Thyroid gland (tissue), 4 donors: ENCODE measurements around the gene COG2. TPM values are rescaled to one million over a fixed set of nuclear protein-coding genes. Genes with fewer than 3 reads are reported as not detected.
"Not testable (repeated sequence)": the region's sequence is repeated elsewhere in the genome, so short reads cannot be mapped to it uniquely, and the experiment has no call there.

Experiments used
- DNase-seq, 2 donors: peaks; one replicate each; pipeline ENCODE4 v3.0.0-alpha.2; 2019
- H3K27ac ChIP-seq, 3 donors: fragments of 200-600 bp; sonication (generic); 1 replicate in 2 of 3; 2 replicates in 1 of 3; pipeline ENCODE4 v1.5.1; 2016 to 2019; ENCODE audit warnings: mild to moderate bottlenecking in 1 of 3, moderate library complexity in 1 of 3
- H3K27me3 ChIP-seq: fragments of 200-600 bp; sonication (generic); one replicate; pipeline ENCODE4 v1.5.1; 2019
- H3K36me3 ChIP-seq, 2 donors: fragments of 200-600 bp; sonication (generic); one replicate each; pipeline ENCODE4 v1.5.1; 2016 to 2019
- H3K4me1 ChIP-seq, 2 donors: fragments of 200-600 bp; sonication (generic); one replicate each; pipeline ENCODE4 v1.5.1; 2017 to 2019
- H3K4me3 ChIP-seq, 3 donors: fragments of 200-600 bp; sonication (generic); replicated peaks in 1 of 3; 1 replicate in 2 of 3; 2 replicates in 1 of 3; pipeline ENCODE4 v1.5.1; 2016; ENCODE audit warnings: mild to moderate bottlenecking in 1 of 3
- H3K9me3 ChIP-seq: fragments of 200-600 bp; sonication (generic); one replicate; pipeline ENCODE4 v1.5.1; 2017
- CTCF ChIP-seq, 6 experiments: fragments of 200-600 bp in 3 of 6; fragments of 450-650 bp in 3 of 6; sonication (generic) in 3 of 6; IDR thresholded peaks; one replicate each; pipeline ENCODE4 v1.5.1; 2016 to 2019; ENCODE audit warnings: antibody characterized with exemption in 6 of 6, mild to moderate bottlenecking in 2 of 6, inconsistent platforms in 1 of 6, moderate library complexity in 1 of 6
- POLR2A ChIP-seq, 2 donors: fragments of 450-650 bp; IDR thresholded peaks; one replicate each; pipeline ENCODE4 v1.6.1; 2017; ENCODE audit warnings: antibody characterized with exemption in 2 of 2, mild to moderate bottlenecking in 2 of 2, moderate library complexity in 1 of 2
- WGBS, 2 donors: methylation state at CpG; one replicate each; pipeline ENCODE4 v1.1.5; 2017; 5-methylcytosine and 5-hydroxymethylcytosine counted together
- intact Hi-C: fragments of 100-400 bp; cut with DNase I; formaldehyde crosslinking; loops from one replicate; pipeline ENCODE4 v1.15.1; 2023
- total RNA-seq, 4 donors: library from RNA; depleted of rRNA; stranded (reverse); fragments of >200 nt; gene quantifications; one replicate each; pipeline ENCODE4 v1.2.3, GENCODE V29; 2016

Gene COG2
- total RNA-seq, 4 donors from 2014 or later: 36.3 to 48.1 (median 37.5) TPM

- intact Hi-C loops: no loop called here
- H3K4me1 ChIP-seq: no peaks in the 10 kb centered on the region
- H3K27me3 ChIP-seq: no peaks in the 10 kb centered on the region
- TF ChIP-seq POLR2A (IDR thresholded peaks at IDR 0.05): no peak
- TF ChIP-seq CTCF (IDR thresholded peaks at IDR 0.05): no peak
- no peak overlapping the region for H3K4me3 ChIP-seq
- H3K9me3 ChIP-seq: no peaks in the 10 kb centered on the region
- 98 to 100% methylated on average over 1 of the region's 1 CpG for WGBS, 2 donors
- DNase-seq: no peak
- H3K27ac ChIP-seq: no peak overlapping the region
- no peaks in the 10 kb centered on the region for H3K36me3 ChIP-seq
Measured at GRCh38 chr1:230650300-230650699, 8.0 kb downstream of the COG2 start.

GRCh38 chr1:230651235-230651634 is 9.0 kb downstream of the COG2 start:
- intact Hi-C loops: no loop called here
- 95 to 99% methylated on average over 2 of the region's 2 CpGs for WGBS, 2 donors
- H3K4me1 ChIP-seq: no peaks in the 10 kb centered on the region
- no peaks in the 10 kb centered on the region for H3K9me3 ChIP-seq
- H3K27me3 ChIP-seq: no peaks in the 10 kb centered on the region
- H3K4me3 ChIP-seq: no peak overlapping the region
- H3K27ac ChIP-seq: no peak overlapping the region
- TF ChIP-seq POLR2A (IDR thresholded peaks at IDR 0.05) (no peak), CTCF (IDR thresholded peaks at IDR 0.05) (no peak)
- DNase-seq: no peak
- H3K36me3 ChIP-seq: no peaks in the 10 kb centered on the region

DNA sequence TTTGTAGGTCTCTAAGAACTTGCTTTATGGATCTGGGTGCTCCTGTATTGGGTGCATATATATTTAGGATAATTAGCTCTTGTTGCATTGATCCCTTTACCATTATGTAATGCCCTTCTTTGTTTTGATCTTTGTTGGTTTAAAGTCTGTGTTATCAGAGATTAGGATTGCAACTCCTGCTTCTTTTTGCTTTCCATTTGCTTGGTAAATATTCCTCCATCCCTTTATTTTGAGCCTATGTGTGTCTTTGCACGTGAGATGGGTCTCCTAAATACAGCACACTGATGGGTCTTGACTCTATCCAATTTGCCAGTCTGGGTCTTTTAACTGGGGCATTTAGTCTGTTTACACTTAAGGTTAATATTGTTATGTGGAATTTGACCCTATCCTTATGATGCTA is 14.4 kb downstream of the COG2 start:
- H3K4me3 ChIP-seq, H3K27me3 ChIP-seq, DNase-seq, H3K9me3 ChIP-seq, intact Hi-C loops, H3K27ac ChIP-seq: not testable (repeated sequence)
- H3K36me3 ChIP-seq: peaks cover 10 to 18% of the 10 kb centered on the region in 2 donors
- peaks cover 0 to 11% of the 10 kb centered on the region in 2 donors for H3K4me1 ChIP-seq
- 91 to 96% methylated on average over 1 of the region's 1 CpG for WGBS, 2 donors

GRCh38 chr1:230658103-230658502 is 15.8 kb downstream of the COG2 start:
- Histone ChIP-seq H3K4me1 (peaks cover 0 to 11% of the 10 kb centered on the region in 2 donors), H3K36me3 (peaks cover 10 to 18% of the 10 kb centered on the region in 2 donors)
- DNase-seq, H3K27me3 ChIP-seq, intact Hi-C loops, H3K9me3 ChIP-seq, H3K27ac ChIP-seq, H3K4me3 ChIP-seq: not testable (repeated sequence)
- 50 to 100% methylated on average over 1 of the region's 1 CpG for WGBS, 2 donors

- peaks cover 10 to 18% of the 10 kb centered on the region in 2 donors for H3K36me3 ChIP-seq
- intact Hi-C loops: no loop called here
- H3K27ac ChIP-seq: no peak overlapping the region
- WGBS, 2 donors: 80 to 91% methylated on average over 2 of the region's 2 CpGs
- no peaks in the 10 kb centered on the region for H3K9me3 ChIP-seq
- H3K4me1 ChIP-seq: peaks cover 0 to 11% of the 10 kb centered on the region in 2 donors
- no peak for TF ChIP-seq POLR2A (IDR thresholded peaks at IDR 0.05)
- TF ChIP-seq CTCF (IDR thresholded peaks at IDR 0.05): no peak
- DNase-seq: no peak
- H3K4me3 ChIP-seq: no peak overlapping the region
- no peaks in the 10 kb centered on the region for H3K27me3 ChIP-seq
Measured at GRCh38 chr1:230658691-230659090, 16.4 kb downstream of the COG2 start.

- peaks cover 23 to 37% of the 10 kb centered on the region in 2 donors for H3K36me3 ChIP-seq
- intact Hi-C loops: no loop called here
Measured at GRCh38 chr1:230661976-230662375, 19.7 kb downstream of the COG2 start.

More at GRCh38 chr1:230661976-230662375, 19.7 kb downstream of the COG2 start:
- WGBS, 2 donors: 90 to 92% methylated on average over 4 of the region's 4 CpGs
- H3K27me3 ChIP-seq: no peaks in the 10 kb centered on the region
- no peak for TF ChIP-seq POLR2A (IDR thresholded peaks at IDR 0.05)
- TF ChIP-seq CTCF (IDR thresholded peaks at IDR 0.05): no peak
- H3K4me1 ChIP-seq: peaks cover 0 to 11% of the 10 kb centered on the region in 2 donors
- H3K27ac ChIP-seq: no peak overlapping the region
- H3K9me3 ChIP-seq: no peaks in the 10 kb centered on the region
- no peak overlapping the region for H3K4me3 ChIP-seq
- DNase-seq: no peak
